HEK293 (cell line): Measurements from ENCODE around the gene ATG101.

Source experiments
- CTCF ChIA-PET: fragments of 350-600 bp; formaldehyde crosslinking; extraction: SDS; loops from one replicate; lab custom pipeline; 2021; ENCODE audit warnings: antibody characterized with exemption; lab: Yijun Ruan, JAX
- POLR2A ChIA-PET: fragments of 300-600 bp; formaldehyde crosslinking; extraction: SDS; loops from one replicate; lab custom pipeline; 2020; ENCODE audit warnings: antibody characterized with exemption, inconsistent platforms; lab: Yijun Ruan, JAX
- H3K27ac ChIP-seq: fragments of 200-500 bp; sonication (Bioruptor generic); 2 replicates; pipeline ENCODE4 v1.5.1; 2014; ENCODE audit warnings: low read depth, low read length, control low read depth, inconsistent platforms; ENCODE audit errors: extremely low read depth
- H3K36me3 ChIP-seq, 2 experiments: fragments of 200-500 bp in 1 of 2; sonication (Bioruptor generic) in 1 of 2; 1 replicate in 1 of 2; 2 replicates in 1 of 2; pipeline ENCODE4 v1.5.1; 2014 to 2017; ENCODE audit warnings: inconsistent platforms in 2 of 2, low read length in 2 of 2; ENCODE audit not compliant: control insufficient read depth in 2 of 2, insufficient read depth in 1 of 2
- H3K4me1 ChIP-seq: fragments of 200-500 bp; sonication (Bioruptor generic); 2 replicates; pipeline ENCODE4 v1.5.1; 2014; ENCODE audit warnings: mild to moderate bottlenecking, low read length, inconsistent platforms; ENCODE audit not compliant: control insufficient read depth, insufficient read depth
- H3K4me3 ChIP-seq: 2 replicates; pipeline ENCODE4 v1.5.1; 2011; ENCODE audit warnings: low read depth, mild to moderate bottlenecking, control low read depth, low read length, moderate library complexity
- H3K9me3 ChIP-seq: fragments of 200-500 bp; sonication (Bioruptor generic); 2 replicates; pipeline ENCODE4 v1.5.1; 2014; ENCODE audit warnings: low read depth, low read length, inconsistent platforms; ENCODE audit not compliant: control insufficient read depth, insufficient read depth
- EGR2 ChIP-seq: fragments of 450-650 bp; formaldehyde crosslinking; IDR thresholded peaks from 2 replicates; pipeline ENCODE4 v1.5.1; 2016; ENCODE audit warnings: low read depth, missing biosample characterization, missing genetic modification characterization
- GLIS1 ChIP-seq: fragments of 450-650 bp; formaldehyde crosslinking; IDR thresholded peaks from 2 replicates; pipeline ENCODE4 v1.5.1; 2016; ENCODE audit warnings: missing biosample characterization, missing genetic modification characterization
- GLIS2 ChIP-seq: fragments of 450-650 bp; formaldehyde crosslinking; IDR thresholded peaks from 2 replicates; pipeline ENCODE4 v1.5.1; 2016; ENCODE audit warnings: missing biosample characterization, missing genetic modification characterization
- HOXC10 ChIP-seq: sonication (generic); formaldehyde crosslinking; IDR thresholded peaks from 2 replicates; pipeline ENCODE4 v1.8.1; 2023; ENCODE audit warnings: mild to moderate bottlenecking, missing genetic modification reagents
- IKZF3 ChIP-seq: fragments of 450-650 bp; IDR thresholded peaks from 2 replicates; pipeline ENCODE4 v1.5.0; 2018; ENCODE audit warnings: missing biosample characterization, mild to moderate bottlenecking, missing genetic modification characterization, moderate library complexity
- KLF17 ChIP-seq: fragments of 450-650 bp; formaldehyde crosslinking; IDR thresholded peaks from 2 replicates; pipeline ENCODE4 v1.5.1; 2016; ENCODE audit warnings: missing biosample characterization, missing genetic modification characterization
- SP2 ChIP-seq: fragments of 450-650 bp; formaldehyde crosslinking; IDR thresholded peaks from 2 replicates; pipeline ENCODE4 v1.5.1; 2016; ENCODE audit warnings: missing biosample characterization, missing genetic modification characterization
- SP7 ChIP-seq: fragments of 450-650 bp; formaldehyde crosslinking; IDR thresholded peaks from 2 replicates; pipeline ENCODE4 v1.5.1; 2016; ENCODE audit warnings: missing biosample characterization, missing genetic modification characterization
- ZBTB10 ChIP-seq: fragments of 450-650 bp; formaldehyde crosslinking; IDR thresholded peaks from 2 replicates; pipeline ENCODE4 v1.5.1; 2016; ENCODE audit warnings: missing biosample characterization, missing genetic modification characterization
- ZFHX2 ChIP-seq: fragments of 450-650 bp; formaldehyde crosslinking; conservative IDR thresholded peaks from 2 replicates; pipeline ENCODE4 v1.5.1; 2016; ENCODE audit warnings: missing biosample characterization, missing genetic modification characterization
- ZIC2 ChIP-seq: fragments of 450-650 bp; formaldehyde crosslinking; IDR thresholded peaks from 2 replicates; pipeline ENCODE4 v1.5.1; 2016; ENCODE audit warnings: missing biosample characterization, missing genetic modification characterization
- ZNF155 ChIP-seq: fragments of 450-650 bp; formaldehyde crosslinking; IDR thresholded peaks from 2 replicates; pipeline ENCODE4 v1.5.1; 2016; ENCODE audit warnings: missing biosample characterization, missing genetic modification characterization
- ZNF24 ChIP-seq: fragments of 450-650 bp; formaldehyde crosslinking; IDR thresholded peaks from 2 replicates; pipeline ENCODE4 v1.5.1; 2016; ENCODE audit warnings: missing biosample characterization, missing genetic modification characterization
- ZNF311 ChIP-seq: fragments of 450-650 bp; formaldehyde crosslinking; IDR thresholded peaks from 2 replicates; pipeline ENCODE4 v1.5.1; 2017; ENCODE audit warnings: missing biosample characterization, missing genetic modification characterization, borderline replicate concordance
- ZNF398 ChIP-seq: fragments of 450-650 bp; formaldehyde crosslinking; IDR thresholded peaks from 2 replicates; pipeline ENCODE4 v1.5.1; 2017; ENCODE audit warnings: missing biosample characterization, missing genetic modification characterization
- ZNF404 ChIP-seq: fragments of 450-650 bp; formaldehyde crosslinking; IDR thresholded peaks from 2 replicates; pipeline ENCODE4 v1.5.1; 2017; ENCODE audit warnings: missing biosample characterization, missing genetic modification characterization
- ZNF555 ChIP-seq: fragments of 450-650 bp; formaldehyde crosslinking; conservative IDR thresholded peaks from 2 replicates; pipeline ENCODE4 v1.5.1; 2017; ENCODE audit warnings: missing biosample characterization, mild to moderate bottlenecking, missing genetic modification characterization, inconsistent platforms
- ZNF600 ChIP-seq: fragments of 450-650 bp; formaldehyde crosslinking; IDR thresholded peaks from 2 replicates; pipeline ENCODE4 v1.5.1; 2016; ENCODE audit warnings: missing biosample characterization, missing genetic modification characterization

Gene ATG101

GRCh38 chr12:52081263-52081733, 11.5 kb downstream of the ATG101 start:
- TF ChIP-seq SP2: 0 out of 2 replicates have a peak, but pooled peaks have one; percentile 19
- TF ChIP-seq ZNF311 (tag by site-specific recombination): no peak
- TF ChIP-seq GLIS2: peak; percentile 24
- TF ChIP-seq KLF17 (tag by site-specific recombination): peak; percentile 59
- peak; percentile 85 for TF ChIP-seq ZNF398 (tag by site-specific recombination)
- TF ChIP-seq ZNF155 (tag by site-specific recombination): no peak
- peak; percentile 82 for TF ChIP-seq ZIC2 (tag by site-specific recombination)
- peak; percentile 67 for TF ChIP-seq GLIS1 (tag by site-specific recombination)
- TF ChIP-seq, all 188 proteins: peak for 6
- no peaks in the 10 kb centered on the region for H3K9me3 ChIP-seq
- H3K36me3 ChIP-seq: peaks cover 4 to 28% of the 10 kb centered on the region in 2 experiments; a peak in 2 of 3 replicates
- H3K27ac ChIP-seq: no peak overlapping the region
- H3K4me3 ChIP-seq: no peak overlapping the region
- ChIA-PET CTCF (interaction anchor here (0.8 to 34.8 kb wide), 4 partner anchors 9 to 54 kb away, joined by 3 to 794 read pairs (median 6); no protein-coding TSS in a partner anchor), POLR2A (interaction anchor here (0.6 to 3.0 kb wide), 2 partner anchors 13 to 56 kb away, joined by 3 to 12 read pairs; no protein-coding TSS in a partner anchor)
- H3K4me1 ChIP-seq: no peaks in the 10 kb centered on the region

GRCh38 chr12:52082026-52082668, 12.4 kb downstream of the ATG101 start:
- ChIA-PET CTCF (interaction anchor here (0.6 to 34.8 kb wide), 13 partner anchors 8 to 111 kb away, joined by 3 to 794 read pairs (median 4); no protein-coding TSS in a partner anchor), POLR2A (interaction anchor here (1.1 to 3.0 kb wide), 2 partner anchors 12 to 56 kb away, joined by 5 to 12 read pairs; partner anchors contain the start of gene ATG101)
- TF ChIP-seq EGR2 (tag by site-specific recombination): 0 out of 2 replicates have a peak, but pooled peaks have one; percentile 18
- no peak for TF ChIP-seq IKZF3
- peak; percentile 46 for TF ChIP-seq ZFHX2 (tag by site-specific recombination)
- Histone ChIP-seq H3K9me3 (no peaks in the 10 kb centered on the region), H3K4me1 (no peaks in the 10 kb centered on the region), H3K4me3 (no peak overlapping the region), H3K36me3 (peaks cover 4 to 19% of the 10 kb centered on the region in 2 experiments; a peak in 1 of 3 replicates), H3K27ac (no peak overlapping the region)

- ChIA-PET CTCF (interaction anchor here (0.5 to 34.8 kb wide), 18 partner anchors 9 to 616 kb away, joined by 3 to 794 read pairs (median 4); no protein-coding TSS in a partner anchor), POLR2A (interaction anchor here (1.1 to 3.0 kb wide), 2 partner anchors 13 to 57 kb away, joined by 5 to 12 read pairs; partner anchors contain the start of gene ATG101)
These were observed 12.8 kb downstream of the ATG101 start for GRCh38 chr12:52082669-52082987.

GRCh38 chr12:52082988-52083637, 13.3 kb downstream of the ATG101 start:
- Histone ChIP-seq H3K4me3 (no peak overlapping the region), H3K9me3 (no peaks in the 10 kb centered on the region), H3K36me3 (peaks cover 0 to 11% of the 10 kb centered on the region in 2 experiments; a peak in 1 of 3 replicates), H3K4me1 (no peaks in the 10 kb centered on the region), H3K27ac (no peak overlapping the region)
- CTCF ChIA-PET: interaction anchor here (0.5 to 34.8 kb wide), 19 partner anchors 9 to 616 kb away, joined by 3 to 794 read pairs (median 4); no protein-coding TSS in a partner anchor
- POLR2A ChIA-PET: interaction anchor here (1.1 to 3.0 kb wide), 2 partner anchors 13 to 57 kb away, joined by 5 to 12 read pairs; partner anchors contain the start of gene ATG101
- TF ChIP-seq HOXC10 (no peak), ZNF555 (no peak), ZNF24 (no peak), ZNF600 (tag by site-specific recombination) (0 out of 2 replicates have a peak, but pooled peaks have one; percentile 17), ZBTB10 (tag by site-specific recombination) (0 out of 2 replicates have a peak, but pooled peaks have one; percentile 28), SP7 (tag by site-specific recombination) (peak; percentile 84)

More at GRCh38 chr12:52082669-52082987, 12.8 kb downstream of the ATG101 start:
- peaks cover 3 to 16% of the 10 kb centered on the region in 2 experiments; a peak in 1 of 3 replicates for H3K36me3 ChIP-seq
- no peaks in the 10 kb centered on the region for H3K4me1 ChIP-seq
- no peak overlapping the region for H3K27ac ChIP-seq
- TF ChIP-seq ZNF404: no peak
- no peaks in the 10 kb centered on the region for H3K9me3 ChIP-seq
- H3K4me3 ChIP-seq: no peak overlapping the region
